Activated T-helper 1 cell treated with Interleukin-2 at 50 U/mL for 16 hours (primary cell): ENCODE data around the gene DHX34.
"Not testable (repeated sequence)": the region's sequence is repeated elsewhere in the genome, so short reads cannot be mapped to it uniquely, and the experiment has no call there.

Experiments used
- DNase-seq: peaks from one replicate; pipeline ENCODE4 v3.0.0-alpha.2; 2020; ENCODE audit warnings: low read depth

DHX34 gene, protein sequence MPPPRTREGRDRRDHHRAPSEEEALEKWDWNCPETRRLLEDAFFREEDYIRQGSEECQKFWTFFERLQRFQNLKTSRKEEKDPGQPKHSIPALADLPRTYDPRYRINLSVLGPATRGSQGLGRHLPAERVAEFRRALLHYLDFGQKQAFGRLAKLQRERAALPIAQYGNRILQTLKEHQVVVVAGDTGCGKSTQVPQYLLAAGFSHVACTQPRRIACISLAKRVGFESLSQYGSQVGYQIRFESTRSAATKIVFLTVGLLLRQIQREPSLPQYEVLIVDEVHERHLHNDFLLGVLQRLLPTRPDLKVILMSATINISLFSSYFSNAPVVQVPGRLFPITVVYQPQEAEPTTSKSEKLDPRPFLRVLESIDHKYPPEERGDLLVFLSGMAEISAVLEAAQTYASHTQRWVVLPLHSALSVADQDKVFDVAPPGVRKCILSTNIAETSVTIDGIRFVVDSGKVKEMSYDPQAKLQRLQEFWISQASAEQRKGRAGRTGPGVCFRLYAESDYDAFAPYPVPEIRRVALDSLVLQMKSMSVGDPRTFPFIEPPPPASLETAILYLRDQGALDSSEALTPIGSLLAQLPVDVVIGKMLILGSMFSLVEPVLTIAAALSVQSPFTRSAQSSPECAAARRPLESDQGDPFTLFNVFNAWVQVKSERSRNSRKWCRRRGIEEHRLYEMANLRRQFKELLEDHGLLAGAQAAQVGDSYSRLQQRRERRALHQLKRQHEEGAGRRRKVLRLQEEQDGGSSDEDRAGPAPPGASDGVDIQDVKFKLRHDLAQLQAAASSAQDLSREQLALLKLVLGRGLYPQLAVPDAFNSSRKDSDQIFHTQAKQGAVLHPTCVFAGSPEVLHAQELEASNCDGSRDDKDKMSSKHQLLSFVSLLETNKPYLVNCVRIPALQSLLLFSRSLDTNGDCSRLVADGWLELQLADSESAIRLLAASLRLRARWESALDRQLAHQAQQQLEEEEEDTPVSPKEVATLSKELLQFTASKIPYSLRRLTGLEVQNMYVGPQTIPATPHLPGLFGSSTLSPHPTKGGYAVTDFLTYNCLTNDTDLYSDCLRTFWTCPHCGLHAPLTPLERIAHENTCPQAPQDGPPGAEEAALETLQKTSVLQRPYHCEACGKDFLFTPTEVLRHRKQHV

DNA sequence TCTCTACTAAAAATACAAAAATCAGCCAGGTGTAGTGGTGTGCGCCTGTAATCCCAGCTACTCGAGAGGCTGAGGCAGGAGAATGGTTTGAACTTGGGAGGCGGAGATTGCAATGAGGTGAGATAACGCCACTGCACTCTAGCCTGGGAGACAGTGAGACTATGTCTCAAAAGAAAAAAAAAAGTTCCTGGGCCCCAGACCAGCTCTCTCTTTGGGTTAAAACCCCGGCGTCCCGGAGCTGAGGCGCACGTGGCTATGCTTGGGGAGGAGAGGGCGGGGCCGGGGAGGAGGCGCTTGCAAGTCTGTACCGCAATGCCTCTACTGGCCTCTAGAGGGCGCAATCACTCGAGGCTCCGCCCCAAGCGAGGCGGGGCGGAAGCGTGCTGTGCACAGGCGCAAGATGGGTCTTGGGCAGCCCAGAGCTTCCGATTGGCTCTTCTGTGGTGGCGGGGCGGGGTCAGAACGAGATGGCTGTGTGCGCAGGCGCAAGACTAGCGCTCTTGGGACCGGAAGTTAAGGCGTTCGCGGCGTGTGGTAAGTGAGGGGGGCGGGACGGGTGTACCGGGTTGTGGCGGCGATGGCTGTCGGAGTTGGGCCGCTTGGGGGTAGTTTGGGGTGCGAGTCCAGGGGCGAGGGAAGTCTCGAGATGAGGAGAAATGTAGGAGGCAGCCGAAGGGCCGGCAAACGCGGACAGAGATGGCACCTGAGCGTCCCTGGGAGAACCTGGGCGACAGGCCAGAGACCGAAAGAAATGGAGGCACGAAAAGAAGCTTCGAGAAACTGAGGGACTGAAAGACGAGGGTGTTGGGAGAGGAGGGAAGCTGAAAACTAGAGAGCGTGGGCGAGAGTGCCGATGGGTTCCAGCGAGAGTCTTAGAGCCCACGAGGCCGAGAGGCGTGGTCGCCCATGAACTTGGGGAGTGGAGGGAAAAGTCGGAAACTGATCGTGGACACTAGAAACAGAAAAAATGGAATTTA, at the start of gene DHX34:
DHX34 (plus strand) TSS at position 497 of the 977 bp plus-strand sequence. CDS start 3,716 bp downstream, outside the sequence.
- peak; percentile 98 for DNase-seq

DNA sequence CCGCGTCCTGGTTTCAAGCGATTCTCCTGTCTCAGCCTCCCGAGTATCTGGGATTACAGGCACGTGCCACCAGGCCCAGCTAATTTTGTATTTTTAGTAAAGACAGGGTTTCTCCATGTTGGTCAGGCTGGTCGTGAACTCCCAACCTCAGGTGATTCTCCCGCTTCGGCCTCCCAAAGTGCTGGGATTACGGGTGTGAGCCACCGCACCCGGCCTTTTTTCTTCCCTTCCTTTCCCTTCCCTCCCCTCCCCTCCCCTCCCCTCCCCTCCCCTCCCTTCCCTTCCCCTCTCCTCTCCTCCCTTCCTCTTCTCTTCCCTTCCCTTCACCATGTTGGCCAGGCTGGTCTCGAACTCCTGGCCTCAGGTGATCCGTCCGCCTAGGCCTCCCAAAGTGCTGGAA, 48.2 kb upstream of the DHX34 start:
- not testable (repeated sequence) for DNase-seq

DNA sequence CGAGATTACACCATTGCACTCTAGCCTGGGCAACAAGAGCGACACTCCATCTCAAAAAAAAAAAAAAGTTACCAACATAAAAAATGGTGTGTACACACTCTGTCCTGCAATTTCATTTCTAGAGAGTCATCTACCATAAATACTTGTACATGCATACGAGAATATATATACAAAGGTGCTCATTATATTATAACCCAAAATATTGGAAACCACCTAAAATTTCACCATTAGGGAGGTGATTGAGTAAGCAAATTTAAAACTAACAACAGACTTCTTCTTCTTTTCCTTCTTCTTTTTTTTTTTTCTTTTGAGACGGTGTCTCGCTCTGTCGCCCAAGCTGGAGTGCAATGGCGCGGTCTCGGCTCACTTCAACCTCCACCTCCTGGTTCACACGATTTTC, 46.9 kb upstream of the DHX34 start:
- DNase-seq, result no peak

DNA sequence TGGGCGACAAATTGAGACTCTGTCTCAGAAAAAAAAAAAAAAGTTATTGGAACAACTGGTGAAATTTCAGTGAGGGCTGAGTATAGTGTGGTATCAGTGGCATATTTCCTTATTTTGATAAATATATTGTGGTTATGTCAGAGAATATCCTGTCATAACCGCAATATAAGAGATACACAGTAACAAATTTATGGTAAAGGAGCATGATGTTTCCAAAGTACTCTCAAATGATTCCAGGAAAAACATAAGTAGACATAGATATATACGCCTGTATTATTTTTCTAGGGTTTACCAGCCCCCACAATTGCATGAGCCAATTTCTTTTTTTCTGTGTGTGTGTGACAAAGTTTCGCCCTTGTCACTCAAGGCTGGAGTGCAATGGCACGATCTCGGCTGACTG, 45.1 kb upstream of the DHX34 start:
- no peak for DNase-seq

DNA sequence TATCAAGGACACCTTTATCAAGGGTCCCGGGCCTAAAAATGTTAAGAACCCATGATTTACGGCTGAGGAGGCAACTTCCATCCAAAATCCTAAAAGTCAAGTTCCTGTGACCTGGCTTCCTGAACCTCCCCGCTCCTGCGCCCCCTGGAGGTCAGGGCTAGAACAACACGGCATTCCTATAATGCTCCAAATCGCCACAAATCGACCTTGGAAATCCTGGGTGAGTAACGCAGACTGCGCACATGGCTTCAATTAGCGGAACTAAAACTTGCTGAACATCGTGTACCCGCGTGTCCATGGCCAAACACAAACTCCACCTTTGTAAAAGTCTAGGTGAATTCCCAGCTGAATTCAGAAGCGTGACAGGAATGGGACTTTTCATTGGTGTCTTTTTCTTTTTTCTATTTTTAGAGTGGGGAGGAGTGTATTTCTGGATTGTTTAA, 43.8 kb upstream of the DHX34 start:
- peak; percentile 20 for DNase-seq

DNA sequence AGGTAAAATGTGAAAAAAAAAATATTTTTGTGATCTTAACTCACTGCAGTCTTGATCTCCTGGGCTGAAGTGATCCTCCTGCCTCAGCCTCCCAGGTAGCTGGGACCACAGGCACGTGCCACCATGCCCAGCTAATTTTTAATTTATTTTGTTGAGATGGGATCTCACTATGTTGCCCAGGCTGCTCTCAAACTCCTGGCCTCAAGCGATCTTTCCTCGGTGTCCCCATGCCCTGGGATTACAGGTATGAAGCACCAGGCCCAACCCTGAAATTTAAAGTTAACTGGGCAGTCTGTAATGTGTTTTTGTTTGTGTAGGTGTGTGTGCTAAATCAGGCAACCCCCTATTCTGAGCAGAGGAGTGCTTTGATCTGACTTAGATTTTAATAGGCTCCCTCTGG, 42.8 kb upstream of the DHX34 start:
- no peak for DNase-seq

DNA sequence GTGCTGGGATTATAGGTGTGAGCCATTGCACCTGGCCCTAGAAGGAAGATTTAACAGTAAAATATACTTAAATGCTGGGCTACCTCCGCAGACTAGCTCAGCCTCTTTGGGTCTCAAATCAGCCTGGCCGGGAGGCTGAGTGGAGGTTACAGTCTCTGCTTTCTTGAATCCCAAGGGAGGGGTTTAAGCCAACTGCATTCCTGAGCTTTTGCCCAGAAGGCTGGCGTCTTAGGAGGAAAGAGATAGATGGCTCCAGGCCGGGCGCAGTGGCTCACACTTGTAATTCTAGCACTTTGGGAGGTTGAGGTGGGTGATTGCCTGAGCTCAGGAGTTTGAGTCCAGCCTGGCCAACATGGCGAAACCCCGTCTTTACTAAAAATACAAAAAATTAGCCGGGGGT, 40.1 kb upstream of the DHX34 start:
- DNase-seq, result no peak

DNA sequence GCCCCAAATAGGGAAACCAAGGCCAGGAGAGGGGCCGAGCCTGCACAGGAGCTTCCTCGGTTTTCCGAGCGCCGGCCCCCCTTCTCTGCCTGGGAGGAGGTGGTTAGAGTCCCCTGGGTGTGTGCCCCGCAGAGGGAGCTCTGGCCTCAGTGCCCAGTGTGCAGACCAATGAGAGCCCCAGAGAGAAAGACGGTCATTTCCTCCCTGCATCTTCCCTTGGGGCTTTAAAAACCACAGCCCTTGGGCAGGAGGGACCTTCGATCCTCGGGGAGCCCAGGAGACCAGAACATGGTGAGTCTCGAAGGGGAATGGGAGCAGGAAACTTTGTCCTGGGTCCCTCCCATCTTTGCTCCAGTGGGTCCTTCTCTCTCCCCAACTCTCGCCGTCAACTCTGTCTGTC, 39.5 kb upstream of the DHX34 start, which contains the start of gene C5AR1:
C5AR1 (plus strand) TSS at position 254 of the 400 bp plus-strand sequence; CDS start at position 289, 35 bp downstream.
- no peak for DNase-seq

DNA sequence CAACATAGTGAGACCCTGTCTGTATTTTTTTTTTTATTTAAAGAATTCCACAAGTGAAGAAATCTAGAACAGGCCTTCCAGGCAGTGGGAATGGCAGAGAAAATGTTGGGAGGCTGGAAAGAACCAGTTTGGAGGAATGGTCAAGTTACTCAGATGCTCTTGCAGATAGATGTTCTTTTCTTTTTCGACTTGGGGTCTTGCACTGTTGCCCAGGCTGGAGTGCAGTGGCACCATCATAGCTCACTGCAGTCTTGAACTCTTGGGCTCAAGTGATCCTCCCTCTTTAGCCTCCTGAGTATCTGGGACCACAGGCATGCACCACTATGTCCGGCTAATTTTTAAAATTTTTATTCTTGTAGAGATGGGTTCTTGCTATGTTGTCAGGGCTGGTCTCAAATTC, 38.8 kb upstream of the DHX34 start:
- no peak for DNase-seq

DNA sequence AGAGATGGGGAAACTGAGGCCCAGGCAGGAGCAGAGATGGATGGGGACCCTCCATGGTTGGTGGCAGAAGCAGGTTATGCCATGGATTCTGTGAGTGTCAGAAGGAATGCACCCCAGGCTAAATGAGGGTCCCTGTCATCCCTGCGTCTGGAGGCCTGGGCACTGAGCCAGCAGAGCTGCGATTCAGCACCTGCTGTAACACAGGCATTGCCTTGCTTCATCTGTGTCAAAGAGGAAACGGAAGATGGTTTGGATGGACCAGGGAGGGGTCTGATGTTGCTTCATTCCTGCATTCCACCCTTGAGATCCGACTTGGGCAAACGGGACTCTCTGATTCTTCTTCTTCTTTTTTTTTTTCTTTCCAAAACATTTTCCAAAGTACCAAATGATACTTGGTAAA, 38.3 kb upstream of the DHX34 start:
- DNase-seq, result no peak

DNA sequence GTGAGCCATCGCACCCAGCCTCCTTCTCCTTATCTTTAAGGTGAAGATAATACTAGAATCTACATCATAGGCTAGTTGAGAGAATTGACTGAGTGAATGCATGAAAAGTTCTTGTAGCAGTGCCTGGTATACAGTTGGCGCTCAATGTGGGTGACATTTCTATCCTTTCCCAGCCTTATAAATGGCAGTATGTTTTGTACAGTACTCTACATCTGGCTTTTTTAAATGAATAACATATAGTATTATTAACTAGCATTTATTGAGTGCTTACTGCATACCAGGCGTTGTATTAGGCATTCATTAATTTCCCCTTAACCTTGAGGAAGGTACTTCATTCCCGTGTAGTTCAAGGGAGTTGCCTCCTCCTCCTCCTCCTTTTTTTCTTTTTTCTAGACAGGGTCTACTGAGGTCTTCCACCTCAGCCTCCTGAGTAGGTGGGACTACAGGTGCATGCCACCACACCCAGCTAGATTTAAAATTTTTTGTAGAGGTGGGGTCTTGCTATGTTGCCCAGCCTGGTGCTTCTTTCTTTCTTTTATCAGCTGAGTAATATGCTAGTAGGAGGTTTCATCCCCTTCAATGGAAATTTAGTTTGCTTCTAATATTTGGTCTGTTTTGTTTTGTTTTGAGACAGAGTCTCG, 36.6 kb upstream of the DHX34 start:
- DNase-seq, result no peak

DNA sequence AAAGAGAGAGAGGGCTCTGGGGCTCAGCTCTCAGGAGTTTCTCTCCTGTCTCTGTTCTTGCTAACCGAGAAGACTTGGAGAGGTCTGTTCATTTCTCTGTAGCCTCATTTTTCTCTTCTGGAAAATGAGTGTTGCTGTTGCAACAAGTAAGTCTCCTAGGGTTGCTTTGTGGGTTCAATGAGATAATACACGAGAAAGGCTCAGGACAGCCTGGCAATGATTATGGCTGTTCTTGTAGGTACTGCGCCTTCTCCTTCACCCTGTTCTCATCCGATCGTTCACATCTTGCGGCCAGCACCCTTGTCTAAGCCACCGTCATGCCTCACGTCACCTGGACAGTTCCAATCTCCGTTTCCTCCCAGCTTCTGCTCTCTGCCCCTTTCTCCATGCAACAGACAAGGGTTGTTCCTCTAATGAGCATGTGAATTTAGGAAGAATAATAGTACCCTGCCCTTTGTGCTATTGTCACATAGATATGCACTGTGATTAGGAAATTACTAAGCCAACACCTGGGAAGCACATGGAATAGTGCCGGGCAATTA, 35.3 kb upstream of the DHX34 start:
- DNase-seq, result no peak

DNA sequence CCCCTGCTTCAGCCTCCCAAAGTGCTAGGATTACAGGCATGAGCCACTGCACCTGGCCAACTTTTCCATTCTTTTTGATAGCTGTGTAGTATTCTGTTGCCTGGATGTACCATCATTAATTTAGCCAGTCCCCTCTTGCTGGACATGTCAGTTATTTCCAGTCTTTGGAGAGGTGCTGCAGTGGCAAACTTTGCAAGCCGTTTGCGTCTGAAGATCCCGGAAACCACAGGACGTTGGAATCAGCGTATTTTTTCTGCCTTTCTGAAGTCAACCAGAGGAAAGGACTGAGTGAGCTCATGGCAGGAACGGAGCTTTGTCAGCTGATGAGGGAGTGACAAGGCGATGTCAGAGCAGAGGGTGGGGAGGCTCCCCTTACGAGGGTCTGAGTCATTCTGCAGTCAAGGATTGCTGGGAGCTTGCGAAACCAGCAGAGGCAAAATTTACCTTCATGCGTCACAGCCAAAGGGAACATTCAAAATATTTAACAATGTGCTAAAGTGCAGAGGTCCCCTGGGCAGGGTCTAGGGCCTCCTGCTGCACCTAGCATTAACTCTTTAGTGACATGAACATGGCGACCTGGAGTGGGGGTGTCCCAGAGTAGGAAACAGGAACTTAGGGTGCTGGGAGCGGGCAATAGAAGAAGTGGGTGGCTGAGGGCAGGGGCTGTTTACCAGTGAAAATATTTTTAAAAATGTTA, 33.8 kb upstream of the DHX34 start:
- DNase-seq, result no peak

DNA sequence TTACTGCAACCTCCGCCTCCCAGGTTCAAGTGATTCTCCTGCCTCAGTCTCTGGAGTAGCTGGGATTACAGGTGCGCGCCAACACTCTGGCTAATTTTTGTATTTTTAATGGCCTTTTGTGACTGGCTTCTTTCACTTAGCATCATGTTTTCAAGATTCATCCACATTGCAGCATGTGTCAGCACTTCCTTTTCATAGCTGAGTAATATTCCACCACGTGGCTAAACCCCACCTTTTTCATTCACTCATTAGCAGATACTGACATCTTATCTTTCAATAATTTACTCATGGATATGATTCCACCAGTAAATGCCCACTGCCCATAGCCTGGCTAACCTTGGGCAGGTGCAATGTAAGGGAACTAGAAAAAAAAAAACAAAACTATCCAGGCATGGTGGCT, 32.6 kb upstream of the DHX34 start:
- no peak for DNase-seq

DNA sequence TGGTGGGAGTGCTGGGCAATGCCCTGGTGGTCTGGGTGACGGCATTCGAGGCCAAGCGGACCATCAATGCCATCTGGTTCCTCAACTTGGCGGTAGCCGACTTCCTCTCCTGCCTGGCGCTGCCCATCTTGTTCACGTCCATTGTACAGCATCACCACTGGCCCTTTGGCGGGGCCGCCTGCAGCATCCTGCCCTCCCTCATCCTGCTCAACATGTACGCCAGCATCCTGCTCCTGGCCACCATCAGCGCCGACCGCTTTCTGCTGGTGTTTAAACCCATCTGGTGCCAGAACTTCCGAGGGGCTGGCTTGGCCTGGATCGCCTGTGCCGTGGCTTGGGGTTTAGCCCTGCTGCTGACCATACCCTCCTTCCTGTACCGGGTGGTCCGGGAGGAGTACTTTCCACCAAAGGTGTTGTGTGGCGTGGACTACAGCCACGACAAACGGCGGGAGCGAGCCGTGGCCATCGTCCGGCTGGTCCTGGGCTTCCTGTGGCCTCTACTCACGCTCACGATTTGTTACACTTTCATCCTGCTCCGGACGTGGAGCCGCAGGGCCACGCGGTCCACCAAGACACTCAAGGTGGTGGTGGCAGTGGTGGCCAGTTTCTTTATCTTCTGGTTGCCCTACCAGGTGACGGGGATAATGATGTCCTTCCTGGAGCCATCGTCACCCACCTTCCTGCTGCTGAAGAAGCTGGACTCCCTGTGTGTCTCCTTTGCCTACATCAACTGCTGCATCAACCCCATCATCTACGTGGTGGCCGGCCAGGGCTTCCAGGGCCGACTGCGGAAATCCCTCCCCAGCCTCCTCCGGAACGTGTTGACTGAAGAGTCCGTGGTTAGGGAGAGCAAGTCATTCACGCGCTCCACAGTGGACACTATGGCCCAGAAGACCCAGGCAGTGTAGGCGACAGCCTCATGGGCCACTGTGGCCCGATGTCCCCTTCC, 28.9 kb upstream of the DHX34 start:
- DNase-seq, result no peak

DNA sequence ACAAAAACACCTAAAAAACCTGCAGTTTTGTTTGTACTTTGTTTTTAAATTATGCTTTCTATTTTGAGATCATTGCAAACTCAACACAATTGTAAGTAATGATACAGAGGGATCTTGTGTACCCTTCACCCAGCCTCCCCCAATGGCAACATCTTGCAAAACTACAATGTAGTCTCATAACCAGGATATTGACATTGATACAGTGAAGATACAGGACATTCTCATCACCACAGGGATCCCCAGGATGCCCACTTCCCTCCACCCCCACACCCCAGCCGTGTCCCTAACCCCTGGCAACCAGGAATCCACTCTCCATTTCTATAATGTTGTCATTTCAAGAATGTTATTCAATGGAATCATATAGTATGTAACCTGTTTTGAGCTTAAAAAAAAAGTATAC, 27.5 kb upstream of the DHX34 start:
- DNase-seq, result no peak

DNA sequence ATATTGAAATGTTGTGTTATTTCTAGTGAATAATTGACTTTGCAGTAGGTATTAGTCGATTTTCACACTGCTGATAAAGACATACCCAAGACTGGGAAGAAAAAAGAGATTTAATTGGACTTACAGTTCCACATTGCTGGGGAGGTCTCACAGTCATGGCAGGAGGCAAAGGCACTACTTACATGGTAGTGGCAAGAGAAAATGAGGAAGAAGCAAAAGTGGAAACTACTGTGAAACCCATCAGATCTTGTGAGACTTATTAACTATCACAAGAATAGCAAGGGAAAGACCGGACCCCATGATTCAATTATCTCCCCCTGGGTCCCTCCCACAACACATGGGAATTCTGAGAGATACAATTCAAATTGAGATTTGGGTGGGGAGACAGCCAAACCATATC, 27.1 kb upstream of the DHX34 start:
- DNase-seq, result no peak

DNA sequence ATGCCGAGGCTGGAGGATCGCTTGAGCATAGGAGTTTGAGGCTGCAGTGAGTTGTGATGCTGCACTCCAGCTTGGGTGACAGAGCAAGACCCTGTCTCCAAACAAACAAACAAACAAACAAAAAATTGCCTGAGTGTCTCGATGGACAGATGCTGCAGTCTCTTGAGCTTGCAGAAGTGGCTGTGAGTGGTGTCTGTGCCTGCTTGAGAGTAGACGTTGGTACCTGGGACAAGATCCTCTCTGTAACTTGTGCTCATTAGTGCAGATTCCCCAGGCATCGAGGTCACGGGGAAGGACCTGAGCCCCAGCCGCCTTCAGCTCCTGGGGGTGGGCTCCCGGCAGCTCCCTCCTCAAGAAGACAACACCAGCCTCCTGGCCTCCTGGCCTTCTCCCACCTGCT, 25.7 kb upstream of the DHX34 start:
- DNase-seq, result no peak

DNA sequence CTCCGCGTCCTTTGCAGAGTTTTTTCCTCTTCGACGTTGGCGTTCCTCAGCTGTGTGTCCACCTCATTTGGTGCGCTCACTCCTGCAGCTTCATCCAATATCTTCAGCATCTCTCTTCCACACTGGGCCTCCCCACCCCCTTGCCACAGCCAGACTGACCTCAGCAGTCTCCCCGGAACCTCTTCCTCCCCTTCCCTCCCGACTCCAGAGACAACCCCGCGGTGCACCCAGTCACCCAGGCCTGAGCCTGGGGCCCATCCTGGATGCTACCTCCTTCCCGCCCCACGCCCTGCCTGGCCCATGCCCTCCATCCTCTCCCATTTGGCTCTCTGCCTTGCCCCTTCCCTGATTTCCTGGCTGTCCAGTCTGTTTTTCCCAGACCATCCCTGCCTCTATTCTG, 25.2 kb upstream of the DHX34 start:
- DNase-seq, result no peak
